Keratinocyte (primary cell): ENCODE measurements around the gene RAB4A. TPM values are rescaled to one million over a fixed set of nuclear protein-coding genes. Genes with fewer than 3 reads are reported as not detected.

Experiments used
- DNase-seq: peaks from one replicate; pipeline ENCODE4 v3.0.0-alpha.2; 2011; ENCODE audit warnings: low read depth, missing footprints, low spot score
- FAIRE-seq: peaks from 2 replicates; lab custom pipeline; 2011; peaks lifted over from hg19 to GRCh38; lab: Jason Lieb, UNC
- H2AFZ ChIP-seq: 2 replicates; pipeline ENCODE4 v1.6.0; 2012; ENCODE audit warnings: low read length, control low read depth, inconsistent platforms; ENCODE audit not compliant: control insufficient read depth
- H3K27ac ChIP-seq: 2 replicates; pipeline ENCODE4 v1.5.1; 2011; ENCODE audit warnings: low read length; ENCODE audit not compliant: control insufficient read depth, insufficient read depth
- H3K27me3 ChIP-seq: 3 replicates; pipeline ENCODE4 v1.6.0; 2011; ENCODE audit warnings: low read length; ENCODE audit not compliant: control insufficient read depth, insufficient read depth; ENCODE audit errors: extremely low read depth
- H3K36me3 ChIP-seq, 2 experiments: 2 replicates in 1 of 2; 3 replicates in 1 of 2; pipeline ENCODE4 v1.5.1; 2011; ENCODE audit warnings: low read length in 2 of 2, mild to moderate bottlenecking in 1 of 2; ENCODE audit not compliant: control insufficient read depth in 2 of 2, insufficient read depth in 2 of 2; ENCODE audit errors: extremely low read depth in 1 of 2
- H3K4me1 ChIP-seq: 3 replicates; pipeline ENCODE4 v1.5.1; 2011; ENCODE audit warnings: low read length; ENCODE audit not compliant: control insufficient read depth, insufficient read depth; ENCODE audit errors: extremely low read depth
- H3K4me2 ChIP-seq: 3 replicates; pipeline ENCODE4 v1.6.0; 2011; ENCODE audit warnings: low read depth, low read length; ENCODE audit not compliant: control insufficient read depth, insufficient read depth; ENCODE audit errors: extremely low read depth
- H3K4me3 ChIP-seq, 3 experiments: fragments of 200-600 bp in 1 of 3; sonication (generic) in 1 of 3; 2 replicates in 2 of 3; 3 replicates in 1 of 3; pipeline ENCODE4 v1.5.1; 2011 to 2016; ENCODE audit warnings: low read length in 3 of 3, mild to moderate bottlenecking in 3 of 3, control low read depth in 2 of 3, inconsistent platforms in 1 of 3, low read depth in 1 of 3, mixed read lengths in 1 of 3, mixed run types in 1 of 3, moderate library complexity in 1 of 3; ENCODE audit not compliant: control insufficient read depth in 2 of 3, insufficient read depth in 2 of 3; ENCODE audit errors: extremely low read depth in 1 of 3
- H3K79me2 ChIP-seq: 2 replicates; pipeline ENCODE4 v1.6.0; 2012; ENCODE audit warnings: low read length; ENCODE audit not compliant: control insufficient read depth, insufficient read depth
- H3K9ac ChIP-seq: 3 replicates; pipeline ENCODE4 v1.6.0; 2011; ENCODE audit warnings: low read length; ENCODE audit not compliant: control insufficient read depth, insufficient read depth; ENCODE audit errors: extremely low read depth
- H3K9me1 ChIP-seq: 3 replicates; pipeline ENCODE4 v1.6.0; 2011; ENCODE audit warnings: low read length; ENCODE audit not compliant: control insufficient read depth, insufficient read depth; ENCODE audit errors: extremely low read depth
- H3K9me3 ChIP-seq: 2 replicates; pipeline ENCODE4 v1.5.1; 2012; ENCODE audit warnings: low read depth, low read length; ENCODE audit not compliant: control insufficient read depth
- H4K20me1 ChIP-seq: 3 replicates; pipeline ENCODE4 v1.6.0; 2011; ENCODE audit warnings: low read length; ENCODE audit not compliant: control insufficient read depth, insufficient read depth; ENCODE audit errors: extremely low read depth
- CTCF ChIP-seq, 3 experiments: IDR thresholded peaks in 1 of 3; conservative IDR thresholded peaks in 1 of 3; optimal IDR thresholded peaks in 1 of 3; 2 replicates in 2 of 3; 3 replicates in 1 of 3; pipeline versions ENCODE3 to v1.5.1; 2011; ENCODE audit warnings: low read length in 3 of 3, mild to moderate bottlenecking in 3 of 3, moderate library complexity in 2 of 3, control low read depth in 1 of 3, inconsistent platforms in 1 of 3; ENCODE audit not compliant: insufficient read depth in 2 of 3; ENCODE audit errors: extremely low read depth in 1 of 3
- EZH2 ChIP-seq: IDR thresholded peaks from one replicate; pipeline ENCODE4 v1.6.1; 2012; ENCODE audit warnings: inconsistent platforms, mild to moderate bottlenecking, low read length, moderate library complexity
- dilution Hi-C: fragments of 300-500 bp; cut with MboI; formaldehyde crosslinking; loops from one replicate; pipeline ENCODE4 v1.7.0; 2020; ENCODE audit warnings: low sequenced_read_pairs; ENCODE audit not compliant: extremely low pct_ligation_motif_present
- polyA plus RNA-seq, 5 experiments: library from polyadenylated mRNA; depleted of rRNA in 3 of 5; stranded (reverse) in 3 of 5; stranded (forward) in 1 of 5; unstranded in 1 of 5; fragments of >200 nt; gene quantifications; 1 replicate in 1 of 5; 2 replicates in 3 of 5; 3 replicates in 1 of 5; pipeline versions ENCODE4 v1.2.1 to v1.2.3, GENCODE V29; 2011 to 2012; ENCODE audit warnings: missing spikeins in 2 of 5, low read depth in 1 of 5, low replicate concordance in 1 of 5

RAB4A gene
- polyA plus RNA-seq, 1 donor (not counting 4 experiments of a cell fraction or from before 2014, with no cell fraction given), result 54.7 TPM

GRCh38 chr1:229229137-229229720 is 41.7 kb upstream of the RAB4A start:
- H3K36me3 ChIP-seq, result no peaks in the 10 kb centered on the region
- no peaks in the 10 kb centered on the region for H3K79me2 ChIP-seq
- H4K20me1 ChIP-seq, result no peaks in the 10 kb centered on the region
- dilution Hi-C loops, result no loop called here
- peak; percentile 90 for FAIRE-seq
- H2AFZ ChIP-seq, result peak overlapping the region; percentile 1
- H3K9me1 ChIP-seq, result no peaks in the 10 kb centered on the region
- H3K9ac ChIP-seq, result peak overlapping the region; percentile 56
- H3K4me1 ChIP-seq, result peaks cover 48% of the 10 kb centered on the region
- TF ChIP-seq CTCF (optimal IDR thresholded peaks at IDR 0.05 in 1 of 3, IDR thresholded peaks at IDR 0.05 in 1 of 3, conservative IDR thresholded peaks at IDR 0.05 in 1 of 3; ENCODE audit: extremely low read depth in 1 of 3, insufficient read depth in 2 of 3, low read length in 3 of 3), result no peak
- TF ChIP-seq EZH2, result no peak
- H3K9me3 ChIP-seq, result no peaks in the 10 kb centered on the region
- peak overlapping the region in 1 of 3 experiments; percentile 6 for H3K4me3 ChIP-seq
- no peaks in the 10 kb centered on the region for H3K27me3 ChIP-seq
- peak overlapping the region; percentile 65 for H3K27ac ChIP-seq
- no peak for DNase-seq
- peak overlapping the region; percentile 81 for H3K4me2 ChIP-seq

- Histone ChIP-seq H3K9me3 (no peaks in the 10 kb centered on the region), H3K9me1 (no peaks in the 10 kb centered on the region), H3K79me2 (no peaks in the 10 kb centered on the region), H2AFZ (peak overlapping the region; percentile 1), H4K20me1 (no peaks in the 10 kb centered on the region), H3K27ac (peak overlapping the region; percentile 65), H3K36me3 (no peaks in the 10 kb centered on the region), H3K9ac (peak overlapping the region; percentile 56), H3K27me3 (no peaks in the 10 kb centered on the region), H3K4me3 (peak overlapping the region in 1 of 3 experiments; percentile 6), H3K4me2 (peak overlapping the region; percentile 81), H3K4me1 (peaks cover 48% of the 10 kb centered on the region)
- FAIRE-seq (no peak), DNase-seq (no peak)
- dilution Hi-C loops, result no loop called here
- TF ChIP-seq EZH2, result no peak
- no peak for TF ChIP-seq CTCF (optimal IDR thresholded peaks at IDR 0.05 in 1 of 3, IDR thresholded peaks at IDR 0.05 in 1 of 3, conservative IDR thresholded peaks at IDR 0.05 in 1 of 3; ENCODE audit: extremely low read depth in 1 of 3, insufficient read depth in 2 of 3, low read length in 3 of 3)
Observed at GRCh38 chr1:229229721-229230139, 41.2 kb upstream of the RAB4A start.
